AG09319 (cell line): ENCODE data around the gene MAN2A1.
"Not testable (repeated sequence)": the region's sequence is repeated elsewhere in the genome, so short reads cannot be mapped to it uniquely, and the experiment has no call there.

ENCODE experiments used
- DNase-seq: peaks from one replicate; pipeline ENCODE4 v3.0.0-alpha.2; 2010; ENCODE audit warnings: low read depth; ENCODE audit errors: extremely low read depth
- TF ChIP-seq, protein P1 (sequence below): IDR thresholded peaks from 2 replicates; pipeline ENCODE4 v1.5.1; 2011; ENCODE audit warnings: low read depth, mild to moderate bottlenecking, inconsistent platforms, low read length, moderate library complexity

MAN2A1 gene

DNA sequence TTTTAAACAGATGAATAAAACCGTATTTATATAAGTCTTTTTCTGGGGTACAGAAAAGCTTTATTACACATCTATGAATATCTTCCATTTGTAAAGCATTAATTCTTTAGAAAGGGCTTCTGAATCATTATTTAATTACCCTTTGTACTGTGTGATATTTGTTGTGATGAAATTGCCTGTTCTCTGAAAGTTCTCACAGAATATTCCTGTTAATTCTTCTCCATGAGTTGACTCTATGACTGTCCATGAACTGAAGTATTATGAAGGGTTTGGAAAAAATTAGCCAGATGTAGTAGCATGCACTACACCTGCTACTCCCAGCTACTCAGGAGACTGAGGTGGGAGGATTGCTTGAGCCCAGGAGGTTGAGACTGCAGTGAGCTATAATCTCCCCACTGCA, 127.0 kb downstream of the MAN2A1 start:
- DNase-seq, result no peak
- TF ChIP-seq, protein P1, sequence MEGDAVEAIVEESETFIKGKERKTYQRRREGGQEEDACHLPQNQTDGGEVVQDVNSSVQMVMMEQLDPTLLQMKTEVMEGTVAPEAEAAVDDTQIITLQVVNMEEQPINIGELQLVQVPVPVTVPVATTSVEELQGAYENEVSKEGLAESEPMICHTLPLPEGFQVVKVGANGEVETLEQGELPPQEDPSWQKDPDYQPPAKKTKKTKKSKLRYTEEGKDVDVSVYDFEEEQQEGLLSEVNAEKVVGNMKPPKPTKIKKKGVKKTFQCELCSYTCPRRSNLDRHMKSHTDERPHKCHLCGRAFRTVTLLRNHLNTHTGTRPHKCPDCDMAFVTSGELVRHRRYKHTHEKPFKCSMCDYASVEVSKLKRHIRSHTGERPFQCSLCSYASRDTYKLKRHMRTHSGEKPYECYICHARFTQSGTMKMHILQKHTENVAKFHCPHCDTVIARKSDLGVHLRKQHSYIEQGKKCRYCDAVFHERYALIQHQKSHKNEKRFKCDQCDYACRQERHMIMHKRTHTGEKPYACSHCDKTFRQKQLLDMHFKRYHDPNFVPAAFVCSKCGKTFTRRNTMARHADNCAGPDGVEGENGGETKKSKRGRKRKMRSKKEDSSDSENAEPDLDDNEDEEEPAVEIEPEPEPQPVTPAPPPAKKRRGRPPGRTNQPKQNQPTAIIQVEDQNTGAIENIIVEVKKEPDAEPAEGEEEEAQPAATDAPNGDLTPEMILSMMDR, result no peak

DNA sequence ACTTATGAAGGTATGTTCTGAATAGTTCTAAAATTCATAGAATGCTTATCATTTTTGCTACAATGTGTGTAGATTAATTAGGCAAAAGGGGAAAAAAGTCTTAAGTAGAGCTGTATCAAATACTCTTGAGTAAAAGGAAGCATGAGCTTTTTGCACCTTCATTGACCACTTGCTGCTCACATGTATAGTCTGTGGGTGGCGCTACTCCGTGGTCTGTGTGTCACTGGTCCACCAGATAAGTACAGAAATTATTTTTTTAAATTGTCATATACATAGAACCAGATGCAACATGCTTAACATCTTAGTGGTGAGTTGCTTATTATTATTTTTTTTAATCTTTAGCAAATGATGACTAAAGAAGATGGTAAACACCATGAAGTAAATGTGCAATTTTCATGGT, 130.2 kb downstream of the MAN2A1 start:
- DNase-seq, result no peak
- TF ChIP-seq, protein P1, result no peak

DNA sequence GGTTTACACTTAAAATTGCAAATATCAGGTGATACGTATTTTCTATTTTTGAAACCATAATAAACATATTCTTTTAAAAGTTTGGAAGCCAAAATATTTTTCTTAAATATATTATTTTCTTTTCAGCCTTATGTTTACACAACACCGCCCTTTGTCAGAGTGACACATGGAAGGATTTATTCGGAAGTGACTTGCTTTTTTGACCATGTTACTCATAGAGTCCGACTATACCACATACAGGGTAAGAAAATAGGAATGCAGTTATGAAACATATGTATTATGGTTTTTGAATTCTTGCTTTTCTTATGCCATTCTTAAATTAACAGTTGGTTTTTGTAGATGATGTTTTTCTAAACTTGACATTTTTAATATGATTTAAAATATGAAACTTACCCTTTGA, 133.9 kb downstream of the MAN2A1 start:
- TF ChIP-seq, protein P1, result no peak
- no peak for DNase-seq

DNA sequence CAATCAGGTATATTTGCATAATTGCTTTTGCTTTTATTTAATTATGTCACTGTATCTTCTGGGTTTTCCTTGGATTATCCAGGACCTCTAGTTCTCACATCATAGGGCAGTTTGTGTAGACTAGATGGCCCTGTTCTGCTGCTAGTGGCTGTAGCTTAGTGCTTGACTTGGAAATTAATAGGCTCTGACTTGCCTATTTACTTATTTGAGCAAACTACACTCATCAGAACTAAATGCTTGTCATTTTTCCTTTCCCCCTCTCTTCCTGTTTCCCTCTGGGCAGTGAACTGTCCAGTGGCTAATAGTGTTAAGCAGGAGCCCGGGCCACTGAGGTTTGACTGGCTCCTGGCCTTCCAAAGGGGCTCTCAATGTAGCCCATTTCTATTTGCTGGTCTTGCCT, 135.7 kb downstream of the MAN2A1 start:
- DNase-seq, result no peak
- TF ChIP-seq, protein P1, result no peak

DNA sequence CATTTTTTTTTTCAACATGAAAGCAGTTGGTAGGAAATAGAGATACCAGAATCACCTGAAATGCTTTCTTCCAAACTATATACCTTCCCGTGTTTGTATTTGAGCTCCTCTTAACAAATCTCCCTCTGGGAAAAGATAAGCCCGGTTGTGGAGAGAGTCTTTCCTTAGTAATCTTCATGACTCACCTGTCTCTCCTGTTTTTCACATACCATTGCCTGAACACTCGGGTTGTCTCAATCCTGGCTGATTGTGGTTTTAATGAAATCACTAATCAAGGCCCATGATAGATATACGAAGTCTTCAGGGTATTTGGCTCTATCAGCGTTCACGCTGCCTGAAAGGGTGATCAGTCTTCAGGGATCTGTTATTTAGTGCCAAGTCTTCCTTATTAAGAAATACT, 136.7 kb downstream of the MAN2A1 start:
- no peak for DNase-seq
- TF ChIP-seq, protein P1, result no peak

DNA sequence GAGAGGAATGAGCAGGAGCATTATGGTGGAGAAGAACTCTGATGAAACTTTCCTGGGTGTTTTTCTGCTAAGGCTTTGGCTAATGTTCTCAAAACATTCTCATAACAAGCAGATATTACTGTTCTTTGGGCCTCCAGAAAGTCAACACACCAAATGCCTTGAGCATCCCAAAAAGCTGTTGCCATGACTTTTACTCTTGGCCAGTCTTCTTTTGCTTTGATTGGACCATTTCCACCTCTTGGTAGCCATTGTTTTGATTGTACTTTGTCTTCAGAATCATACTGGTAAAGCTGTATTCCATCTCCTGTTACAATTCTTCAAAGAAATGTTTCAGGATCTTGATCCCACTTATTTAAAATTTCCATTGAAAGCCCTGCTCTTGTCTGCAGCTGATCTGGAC, 139.6 kb downstream of the MAN2A1 start:
- DNase-seq, result no peak
- TF ChIP-seq, protein P1, result no peak

DNA sequence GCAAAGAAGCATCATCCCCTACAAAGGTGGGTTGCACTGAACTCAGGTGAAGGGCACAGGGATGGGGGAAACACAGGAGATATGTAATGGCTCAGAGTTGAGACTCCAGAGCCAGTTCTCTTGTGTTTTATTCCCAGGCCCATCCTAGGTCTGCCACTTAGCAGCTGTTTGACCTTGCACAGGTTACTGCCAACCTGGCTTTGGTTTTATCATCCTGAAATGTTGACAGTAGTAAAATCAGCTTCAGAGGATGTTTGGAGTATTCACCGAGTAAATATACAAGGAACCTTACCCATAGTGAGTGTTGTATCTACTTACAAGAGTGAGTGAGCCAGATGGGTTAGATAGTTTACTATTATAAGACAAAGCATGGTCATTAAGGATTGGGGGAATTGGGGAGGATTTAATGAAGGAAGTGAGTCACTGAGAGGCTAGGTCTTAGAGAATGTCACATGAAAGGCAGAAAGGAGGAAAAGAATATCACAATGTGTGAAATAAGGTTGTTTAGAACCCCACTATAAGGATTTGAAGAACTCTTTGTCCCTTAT, 141.3 kb downstream of the MAN2A1 start:
- TF ChIP-seq, protein P1, result no peak
- DNase-seq, result no peak

DNA sequence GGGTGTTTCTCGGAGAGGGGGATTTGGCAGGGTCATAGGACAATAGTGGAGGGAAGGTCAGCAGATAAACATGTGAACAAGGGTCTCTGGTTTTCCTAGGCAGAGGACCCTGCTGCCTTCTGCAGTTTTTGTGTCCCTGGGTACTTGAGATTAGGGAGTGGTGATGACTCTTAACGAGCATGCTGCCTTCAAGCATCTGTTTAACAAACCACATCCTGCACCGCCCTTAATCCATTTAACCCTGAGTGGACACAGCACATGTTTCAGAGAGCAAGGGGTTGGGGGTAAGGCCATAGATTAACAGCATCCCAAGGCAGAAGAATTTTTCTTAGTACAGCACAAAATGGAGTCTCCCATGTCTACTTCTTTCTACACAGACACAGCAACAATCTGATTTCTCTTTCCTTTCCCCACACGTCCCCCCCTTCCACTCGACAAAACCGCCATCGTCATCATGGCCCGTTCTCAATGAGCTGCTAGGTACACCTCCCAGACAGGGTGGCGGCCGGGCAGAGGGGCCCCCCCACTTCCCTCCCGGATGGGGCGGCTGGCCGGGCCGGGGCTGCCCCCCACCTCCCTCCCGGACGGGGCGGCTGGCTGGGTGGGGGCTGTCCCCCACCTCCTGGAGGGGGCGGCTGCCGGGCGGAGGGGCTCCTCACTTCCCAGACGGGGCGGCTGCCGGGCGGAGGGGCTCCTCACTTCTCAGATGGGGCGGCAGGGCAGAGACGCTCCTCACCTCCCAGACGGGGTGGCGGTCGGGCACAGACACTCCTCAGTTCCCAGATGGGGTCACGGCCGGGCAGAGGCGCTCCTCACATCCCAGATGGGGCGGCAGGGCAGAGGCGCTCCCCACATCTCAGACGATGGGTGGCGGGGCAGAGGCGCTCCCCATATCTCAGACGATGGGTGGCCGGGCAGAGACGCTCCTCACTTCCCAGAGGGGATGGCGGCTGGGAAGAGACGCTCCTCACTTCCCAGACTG, 142.8 kb downstream of the MAN2A1 start:
- not testable (repeated sequence) for DNase-seq
